ENCODE results near the gene SPACDR. TPM values are rescaled to one million over a fixed set of nuclear protein-coding genes. Genes with fewer than 3 reads are reported as not detected.

Gene SPACDR
- total RNA-seq, 1 experiment from 2014 or later: not detected

- no peaks in the 10 kb centered on the region for H3K9me3 Mint-ChIP-seq
- no peak overlapping the region for H3K4me2 ChIP-seq (ENCODE audit: insufficient read depth, insufficient read length, low read length)
- H3K36me3 Mint-ChIP-seq (ENCODE audit: insufficient read depth in 1 of 3, low read depth in 3 of 3): no peaks in the 10 kb centered on the region
These were observed 56.5 kb downstream of the SPACDR start for GRCh38 chr7:100407285-100408180.

More at GRCh38 chr7:100407285-100408180, 56.5 kb downstream of the SPACDR start:
- H3K4ac ChIP-seq (ENCODE audit: low read depth, low read length): no peak overlapping the region
- no peak overlapping the region for H3K23ac ChIP-seq (ENCODE audit: insufficient read length, low read depth, low read length)
- no peak overlapping the region for H2BK15ac ChIP-seq (ENCODE audit: low read depth, low read length)
- no peak overlapping the region for H3T11ph ChIP-seq (ENCODE audit: low read length)
- no peak overlapping the region for H3K27ac ChIP-seq (ENCODE audit: insufficient read length, low read depth, low read length)
- no peak overlapping the region for H3K18ac ChIP-seq (ENCODE audit: insufficient read length, low read depth, low read length)
- DNase-seq: peak; percentile 43
- no peaks in the 10 kb centered on the region for H3K4me1 ChIP-seq (ENCODE audit: insufficient read depth, low read length)
- no peak overlapping the region for H2BK120ac ChIP-seq (ENCODE audit: low read depth, low read length, poor library complexity, severe bottlenecking)
- H3K4me1 Mint-ChIP-seq: peaks cover 0 to 3% of the 10 kb centered on the region in 2 experiments; a peak in 1 of 4 replicates
- H3K27me3 Mint-ChIP-seq (ENCODE audit: low read depth): peaks cover 20% of the 10 kb centered on the region
- H3K79me2 ChIP-seq (ENCODE audit: insufficient read depth, low read length): no peaks in the 10 kb centered on the region
- peak; percentile 82 for TF ChIP-seq CTCF (conservative IDR thresholded peaks at IDR 0.05)
- H4K91ac ChIP-seq (ENCODE audit: insufficient read length, low read depth, low read length): no peak overlapping the region
- H3K27me3 ChIP-seq (ENCODE audit: insufficient read depth, low read length): no peaks in the 10 kb centered on the region
- H4K5ac ChIP-seq (ENCODE audit: insufficient read length, low read depth, low read length): no peak overlapping the region
- no peak overlapping the region for H4K8ac ChIP-seq (replicated peaks; ENCODE audit: insufficient read length, low read depth, low read length)
- H2BK20ac ChIP-seq (ENCODE audit: low read depth, low read length, poor library complexity, severe bottlenecking): no peak overlapping the region
- no peaks in the 10 kb centered on the region for H3K23me2 ChIP-seq (ENCODE audit: insufficient read length, low read depth, low read length, poor library complexity, severe bottlenecking)
- no peak overlapping the region for H3K9ac ChIP-seq (ENCODE audit: extremely low read depth, insufficient read length, low read length)
- H2AK5ac ChIP-seq (ENCODE audit: insufficient read length, low read length): no peak overlapping the region
- no peak overlapping the region for H3K4me3 Mint-ChIP-seq
- H2AFZ ChIP-seq (ENCODE audit: low read length): no peak overlapping the region
- H3K27ac Mint-ChIP-seq: no peak overlapping the region; a peak in 1 of 7 replicates
- no peak overlapping the region for H3K14ac ChIP-seq (ENCODE audit: insufficient read depth, low read length)
- H3K9me3 ChIP-seq (ENCODE audit: control insufficient read depth, low read depth, low read length): no peaks in the 10 kb centered on the region
- H3K79me1 ChIP-seq (ENCODE audit: insufficient read depth, low read depth, low read length, poor library complexity, severe bottlenecking): no peaks in the 10 kb centered on the region
- H3K56ac ChIP-seq (ENCODE audit: insufficient read length, low read depth, low read length): no peak overlapping the region
- no CpG with 5 or more reads among the region's 12 CpGs for WGBS (ENCODE audit: extremely low coverage, insufficient read length, low lambda C conversion rate)
- H4K20me1 ChIP-seq (ENCODE audit: control insufficient read depth, insufficient read depth, insufficient read length): no peaks in the 10 kb centered on the region
- H2BK12ac ChIP-seq (ENCODE audit: insufficient read length, low read depth, low read length): no peak overlapping the region
- H2BK5ac ChIP-seq (ENCODE audit: insufficient read length, low read length): no peak overlapping the region

Data from H9 (cell line).